ENCODE results near the gene ANKRD40.

The ANKRD40 gene

DNA sequence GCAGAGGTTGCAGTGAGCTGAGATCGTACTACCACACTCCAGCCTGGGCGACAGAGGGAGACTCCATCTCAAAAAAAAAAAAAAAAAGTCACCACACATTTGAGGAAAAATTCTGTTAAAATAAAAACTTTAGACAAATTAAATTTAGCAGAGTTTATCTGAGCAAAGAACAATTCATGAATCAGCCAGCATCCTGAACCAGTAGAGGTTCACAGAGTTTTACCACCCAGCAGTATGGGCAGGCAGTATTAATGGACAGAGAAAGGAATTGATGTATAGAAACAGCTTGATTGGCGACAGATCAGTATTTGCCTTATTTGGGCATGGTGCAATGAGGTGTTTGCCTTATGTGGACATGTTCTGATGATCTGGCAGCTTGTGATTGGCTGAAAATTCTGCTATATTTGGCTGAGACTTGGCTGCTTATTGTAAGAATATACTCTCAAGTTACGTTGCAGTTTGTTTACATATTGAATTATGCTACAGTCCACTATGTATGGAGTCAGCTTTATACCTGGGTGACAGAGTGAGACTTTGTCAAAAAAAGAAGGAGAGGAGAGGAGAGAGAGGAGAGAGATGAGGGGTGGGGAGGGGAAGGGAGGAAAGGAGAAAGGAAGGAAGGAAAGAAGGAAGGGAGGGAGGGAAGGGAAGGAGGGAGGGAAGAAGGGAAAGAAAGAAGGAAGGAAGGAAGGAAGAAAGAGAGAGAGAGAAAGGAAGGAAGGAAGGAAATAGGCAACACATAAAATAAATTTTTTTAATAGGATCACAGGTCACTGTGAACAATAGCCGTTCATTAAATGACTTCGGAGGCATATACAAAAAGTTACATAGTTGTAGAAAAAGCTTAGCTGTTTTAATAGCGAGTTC is 58.4 kb downstream of the ANKRD40 start:
- no peak for DNase-seq (ENCODE audit: low read depth)

DNA sequence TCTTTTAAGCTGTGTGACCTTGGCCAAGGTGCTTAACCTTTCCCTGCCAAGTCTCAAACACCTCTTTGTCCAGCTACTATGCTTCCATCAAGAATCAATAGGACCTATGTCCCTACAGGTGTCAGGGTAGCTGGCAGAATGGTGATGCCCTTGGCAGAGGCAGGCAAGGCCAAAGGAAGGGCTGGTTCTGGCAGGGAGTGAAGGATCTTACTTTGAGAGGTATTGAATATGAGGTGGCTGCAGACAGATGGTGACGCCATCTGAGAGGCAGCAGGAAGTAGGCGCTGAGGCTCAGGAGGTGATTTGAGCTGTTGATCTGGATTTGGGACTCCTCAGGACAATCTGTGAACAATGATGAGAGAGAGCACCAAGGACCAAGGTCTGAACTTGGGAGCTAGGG is 60.5 kb downstream of the ANKRD40 start:
- DNase-seq (ENCODE audit: low read depth) = no peak

DNA sequence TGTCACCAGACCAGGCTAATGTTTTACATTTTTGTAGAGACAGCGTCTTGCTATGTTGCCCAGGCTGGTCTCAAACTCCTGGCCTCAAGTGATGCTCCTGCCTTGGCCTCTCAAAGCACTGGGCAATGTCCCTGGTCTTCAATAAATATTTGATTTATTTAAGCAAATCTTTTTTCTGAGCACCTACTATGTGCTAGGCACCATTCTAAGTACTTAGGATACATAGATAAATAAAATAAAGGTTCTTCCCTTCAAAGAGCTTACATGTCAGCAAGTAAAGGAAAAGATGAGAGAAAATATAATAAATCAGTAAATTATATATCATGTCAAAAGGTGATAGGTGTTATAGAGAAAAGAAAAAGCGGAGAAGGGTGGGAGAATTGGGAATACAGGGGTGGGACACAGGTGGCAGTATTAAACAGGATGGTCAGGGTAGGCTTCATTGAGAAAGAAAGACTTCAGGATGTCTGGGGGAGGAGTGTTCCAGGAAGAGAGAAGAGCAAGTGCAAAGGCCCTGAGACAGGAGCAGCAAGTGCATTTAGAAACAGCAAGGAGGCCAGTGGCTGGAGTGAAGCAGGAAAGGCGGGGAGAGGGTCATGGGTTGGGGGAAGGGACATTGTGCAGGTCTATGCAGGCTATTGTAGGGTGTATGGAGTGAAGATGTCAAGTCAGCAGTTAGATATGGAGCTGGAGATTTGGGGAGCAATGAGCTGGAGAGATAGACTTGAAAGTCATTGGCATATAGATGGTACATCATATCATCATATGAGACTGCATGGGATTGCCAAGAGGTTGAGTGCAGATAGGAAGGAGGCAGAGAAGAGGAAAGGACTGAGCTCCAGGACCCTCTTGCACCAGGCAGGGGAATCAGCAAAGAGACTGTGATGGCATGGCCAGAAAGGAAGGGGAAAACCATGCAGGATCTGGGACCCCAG is 61.7 kb downstream of the ANKRD40 start:
- no peak for DNase-seq (ENCODE audit: low read depth)

Data from T-helper 22 cell (primary cell).